Prostate gland (tissue), 2 donors: Measurements from ENCODE around the gene ITGB8.

Experiments
- CTCF ChIP-seq, 4 experiments: fragments of 200-600 bp in 2 of 4; fragments of 450-650 bp in 2 of 4; sonication (generic) in 2 of 4; IDR thresholded peaks; 1 replicate in 3 of 4; 2 replicates in 1 of 4; pipeline ENCODE4 v1.5.1; 2016 to 2019; ENCODE audit warnings: antibody characterized with exemption in 4 of 4, mild to moderate bottlenecking in 2 of 4, moderate library complexity in 2 of 4
- POLR2A ChIP-seq: fragments of 450-650 bp; IDR thresholded peaks from one replicate; pipeline ENCODE4 v1.6.1; 2016; ENCODE audit warnings: antibody characterized with exemption, mild to moderate bottlenecking
- POLR2AphosphoS5 ChIP-seq: sonication (generic); formaldehyde crosslinking; IDR thresholded peaks from one replicate; pipeline ENCODE4 v1.6.1; 2017; ENCODE audit warnings: antibody characterized with exemption

- TF ChIP-seq POLR2A (no peak), CTCF (IDR thresholded peaks at IDR 0.05) (no peak), POLR2AphosphoS5 (no peak)
Measured at GRCh38 chr7:20376796-20377195, 46.1 kb downstream of the ITGB8 start.
